Heart left ventricle (tissue), 13 donors: ENCODE data around the gene QSOX1.

ENCODE experiments used
- CTCF ChIP-seq, 12 donors: fragments of 200-600 bp; sonication (generic) in 4 of 12; IDR thresholded peaks; one replicate each; pipeline versions ENCODE4 v1.5.0 to v1.8.0; 2018 to 2022; ENCODE audit warnings: antibody characterized with exemption in 12 of 12, mild to moderate bottlenecking in 5 of 12
- POLR2A ChIP-seq, 2 donors: fragments of 450-650 bp; IDR thresholded peaks; one replicate each; pipeline ENCODE4 v1.6.1; 2017; ENCODE audit warnings: antibody characterized with exemption in 2 of 2, mild to moderate bottlenecking in 2 of 2, moderate library complexity in 2 of 2
- donor health status: ischemic (EF 13 %, LVEDD 7.1; RV severe dilation, severe dysfunction).
- donor health status: DM: no; HTN: yes; CAD: no.
- donor health status: DM: no; HTN: no; CAD: no.
- donor health status: ischemic (EF 25% LVEDD 6.9; RV normal size, moderate dysfunction).
- donor health status: ischemic (EF 25% LVEDD 5.7; RV mildly dilated, moderate dysfunction).
- donor health status: ischemic (EF 35%, LVEDD 5.7; RV mildly dilated, moderate dysfunction).
- donor health status: nonischemic (EF 11% LVEDD 7.7; RV severe dilation, severe dysfunction).
- donor health status: DM: yes; HTN: yes; CAD: no.
- donor health status: PGD.
- donor health status: ischemic (EF 29% LVEDD 5.4; RV normal size, mild dysfunction).
- donor health status: nonischemic (EF 23%, LVEDD 6.1; RV moderate dilation, normal function).

DNA sequence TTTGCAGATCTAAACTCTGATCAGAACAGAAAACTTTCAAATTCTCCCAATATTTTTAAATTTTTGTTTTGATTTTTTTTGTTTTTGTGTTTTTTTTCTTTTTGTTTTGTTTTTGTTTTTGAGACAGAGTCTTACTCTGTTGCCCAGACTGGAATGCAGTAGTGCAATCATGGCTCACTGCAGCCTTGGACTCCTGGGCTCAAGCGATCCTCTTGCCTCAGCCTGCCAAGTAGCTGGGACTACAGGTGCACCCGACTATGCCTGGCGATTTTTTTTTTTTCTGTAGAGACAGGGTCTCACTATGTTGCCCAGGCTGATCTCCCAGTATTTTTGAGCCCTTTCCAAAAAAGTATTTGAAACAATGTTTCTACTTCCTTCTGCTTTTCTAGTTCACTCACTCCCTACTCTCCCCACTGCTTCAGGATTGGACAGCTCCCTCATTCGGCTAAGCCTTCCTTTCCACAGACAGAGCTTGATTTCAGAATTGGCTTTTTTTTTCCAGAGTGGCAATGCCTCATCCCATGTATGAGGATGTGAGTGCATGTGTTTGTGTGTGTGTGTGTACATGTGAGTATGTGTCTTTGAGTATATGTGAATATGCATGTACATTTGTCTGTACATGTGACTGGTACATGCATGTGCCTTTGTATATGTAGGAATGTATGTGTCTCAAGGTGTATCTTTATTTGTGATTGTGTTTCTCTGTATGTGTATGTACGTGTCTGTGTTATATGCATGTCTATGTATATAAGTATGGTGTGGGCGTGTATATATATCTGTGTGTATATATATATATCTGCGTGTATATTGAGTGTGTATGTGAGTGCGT is 87.3 kb downstream of the QSOX1 start:
- TF ChIP-seq POLR2A (IDR thresholded peaks at IDR 0.05) (no peak), CTCF (IDR thresholded peaks at IDR 0.05) (no peak)
